Kidney (tissue), 14 donors: ENCODE data around the gene PLA2G6. TPM values are rescaled to one million over a fixed set of nuclear protein-coding genes. Genes with fewer than 3 reads are reported as not detected.

Experiments
- DNase-seq, 5 donors: peaks; one replicate each; pipeline ENCODE4 v3.0.0-alpha.2; 2013 to 2020
- FAIRE-seq: peaks from 2 replicates; lab custom pipeline; 2012; peaks lifted over from hg19 to GRCh38; lab: Jason Lieb, UNC
- H3K27ac ChIP-seq, 2 donors: one replicate each; pipeline ENCODE4 v1.7.0; 2013; ENCODE audit warnings: low read depth in 2 of 2, low read length in 2 of 2, inconsistent platforms in 1 of 2
- H3K27me3 ChIP-seq: one replicate; pipeline ENCODE4 v1.7.1; 2013; ENCODE audit warnings: low read length, inconsistent platforms; ENCODE audit not compliant: control insufficient read depth, insufficient read depth
- H3K36me3 ChIP-seq, 3 donors: one replicate each; pipeline versions ENCODE4 v1.7.0 to v1.7.1; 2013; ENCODE audit warnings: low read length in 3 of 3, control low read depth in 1 of 3, inconsistent platforms in 1 of 3; ENCODE audit not compliant: insufficient read depth in 3 of 3, control insufficient read depth in 2 of 3
- H3K4me1 ChIP-seq, 3 donors: one replicate each; pipeline versions ENCODE4 v1.7.0 to v1.7.1; 2013; ENCODE audit warnings: low read length in 3 of 3, inconsistent platforms in 1 of 3, low read depth in 1 of 3; ENCODE audit not compliant: control insufficient read depth in 2 of 3, insufficient read depth in 2 of 3
- H3K4me3 ChIP-seq, 3 donors: one replicate each; pipeline versions ENCODE4 v1.7.0 to v1.8.1; 2013; ENCODE audit warnings: low read length in 3 of 3, control low read depth in 1 of 3, inconsistent platforms in 1 of 3
- H3K9ac ChIP-seq, 3 donors: one replicate each; pipeline versions ENCODE4 v1.7.0 to v1.7.1; 2013; ENCODE audit warnings: low read length in 3 of 3, control low read depth in 1 of 3, inconsistent platforms in 1 of 3
- H3K9me3 ChIP-seq, 3 donors: one replicate each; pipeline versions ENCODE4 v1.7.0 to v1.7.1; 2013; ENCODE audit warnings: low read length in 3 of 3, control low read depth in 1 of 3, inconsistent platforms in 1 of 3; ENCODE audit not compliant: control insufficient read depth in 2 of 3, insufficient read depth in 1 of 3
- intact Hi-C: fragments of 100-400 bp; cut with DNase I; formaldehyde crosslinking; loops from one replicate; pipeline ENCODE4 v1.11.1; 2022
- polyA plus RNA-seq: library from polyadenylated mRNA; stranded (reverse); fragments of 350-450 nt; fragmentation: Illumina TruSeq; extraction: RNeasy Lipid Tissue Mini Kit (QIAGEN cat#74804); gene quantifications from one replicate; pipeline ENCODE4 v1.2.3, GENCODE V29; 2014; ENCODE audit warnings: low read depth, low replicate concordance; ENCODE audit not compliant: insufficient read depth
- total RNA-seq: library from RNA; stranded (reverse); fragmentation: NEBNext Ultra II Directional; extraction: Animal tissue kit (Norgen Biotek cat#: 25700); gene quantifications from one replicate; pipeline ENCODE4 v1.2.1, GENCODE V29; 2021
- TF ChIP-seq, protein P1 (sequence below): IDR thresholded peaks from 3 replicates; pipeline ENCODE4 v1.5.1; 2012; ENCODE audit warnings: mild to moderate bottlenecking, moderate library complexity, borderline replicate concordance; ENCODE audit not compliant: insufficient read depth; ENCODE audit errors: extremely low read depth
- donor health status: control.
- donor health status: control.
- donor health status: control.
- donor health status: control.
- donor health status: control.
- donor health status: DM: yes; HTN: yes; CAD: no.
- donor health status: Normal renal cell carcinoma (clear cell type).

PLA2G6 gene
- total and polyA plus RNA-seq, 2 donors from 2014 or later: 26.6 to 61.6 TPM

DNA sequence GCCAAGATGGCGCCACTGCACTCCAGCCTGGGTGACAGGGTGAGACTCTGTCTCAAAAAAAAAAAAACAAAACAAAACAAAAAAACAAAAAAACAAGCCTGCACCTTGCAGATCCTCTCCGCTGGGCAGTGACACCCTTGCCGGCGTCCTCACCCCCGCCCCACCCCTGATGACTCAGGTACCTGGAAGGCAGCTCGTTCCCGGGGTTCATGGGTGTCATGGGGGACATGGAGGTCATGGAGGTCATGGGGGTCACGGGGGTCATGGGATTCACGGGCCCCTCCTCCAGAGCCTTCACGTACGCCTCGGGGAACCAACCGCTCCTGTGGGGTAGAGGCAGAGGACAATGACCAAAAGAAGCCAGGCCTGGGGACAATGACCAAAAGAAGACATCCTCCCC, 94.7 kb downstream of the PLA2G6 start:
- Histone ChIP-seq H3K9me3 (no peaks in the 10 kb centered on the region), H3K4me3 (no peak overlapping the region), H3K27ac (no peak overlapping the region), H3K9ac (no peak overlapping the region), H3K36me3 (no peaks in the 10 kb centered on the region), H3K27me3 (peaks cover 3% of the 10 kb centered on the region), H3K4me1 (no peaks in the 10 kb centered on the region)
- no peak for FAIRE-seq
- intact Hi-C loops: no loop called here
- DNase-seq: peak in 2 of 5 donors; percentile 66 to 73
- TF ChIP-seq, protein P1, sequence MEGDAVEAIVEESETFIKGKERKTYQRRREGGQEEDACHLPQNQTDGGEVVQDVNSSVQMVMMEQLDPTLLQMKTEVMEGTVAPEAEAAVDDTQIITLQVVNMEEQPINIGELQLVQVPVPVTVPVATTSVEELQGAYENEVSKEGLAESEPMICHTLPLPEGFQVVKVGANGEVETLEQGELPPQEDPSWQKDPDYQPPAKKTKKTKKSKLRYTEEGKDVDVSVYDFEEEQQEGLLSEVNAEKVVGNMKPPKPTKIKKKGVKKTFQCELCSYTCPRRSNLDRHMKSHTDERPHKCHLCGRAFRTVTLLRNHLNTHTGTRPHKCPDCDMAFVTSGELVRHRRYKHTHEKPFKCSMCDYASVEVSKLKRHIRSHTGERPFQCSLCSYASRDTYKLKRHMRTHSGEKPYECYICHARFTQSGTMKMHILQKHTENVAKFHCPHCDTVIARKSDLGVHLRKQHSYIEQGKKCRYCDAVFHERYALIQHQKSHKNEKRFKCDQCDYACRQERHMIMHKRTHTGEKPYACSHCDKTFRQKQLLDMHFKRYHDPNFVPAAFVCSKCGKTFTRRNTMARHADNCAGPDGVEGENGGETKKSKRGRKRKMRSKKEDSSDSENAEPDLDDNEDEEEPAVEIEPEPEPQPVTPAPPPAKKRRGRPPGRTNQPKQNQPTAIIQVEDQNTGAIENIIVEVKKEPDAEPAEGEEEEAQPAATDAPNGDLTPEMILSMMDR: no peak

DNA sequence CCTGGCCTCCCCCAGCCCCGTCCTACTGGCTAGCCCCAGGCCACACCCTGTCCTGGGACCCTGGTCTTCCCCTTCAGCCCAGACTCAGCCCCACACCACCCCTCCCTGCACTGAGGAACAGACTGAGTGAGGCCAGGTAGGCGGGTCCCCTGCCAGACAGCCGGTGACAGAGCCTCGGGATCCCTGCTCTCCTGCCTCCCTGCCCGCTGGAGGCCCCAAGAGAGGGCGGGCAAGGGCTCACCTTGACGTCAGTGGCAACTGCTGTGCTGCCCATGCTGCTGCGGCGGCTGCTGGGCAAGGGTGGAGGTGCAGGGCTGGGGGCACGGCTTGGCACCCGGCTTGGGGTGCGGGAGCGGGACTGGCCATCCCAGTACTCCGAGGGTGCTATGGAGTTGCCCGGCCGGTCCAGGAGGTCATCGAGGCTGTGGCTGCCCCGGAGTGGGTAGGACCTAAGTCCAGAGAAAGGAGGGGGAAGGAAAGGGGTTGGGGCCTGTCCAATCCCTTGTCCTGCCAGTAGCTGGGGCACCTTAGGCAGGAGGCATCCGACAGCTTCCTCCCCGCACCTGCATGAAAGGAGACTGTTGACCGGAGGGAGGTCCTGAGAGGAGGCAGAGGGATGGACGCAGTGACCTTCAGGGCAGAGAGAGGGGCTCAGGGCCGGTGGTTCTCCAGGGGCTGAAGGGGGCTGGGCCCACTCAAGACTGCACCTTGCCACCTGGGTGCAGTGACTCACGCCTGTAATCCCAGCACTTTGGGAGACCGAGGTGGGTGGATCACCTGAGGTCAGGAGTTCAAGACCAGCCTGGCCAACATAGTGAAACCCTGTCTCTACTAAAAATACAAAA, 95.4 kb downstream of the PLA2G6 start:
- Histone ChIP-seq H3K9me3 (no peaks in the 10 kb centered on the region), H3K9ac (no peak overlapping the region), H3K4me1 (peaks cover 0 to 5% (median 0%) of the 10 kb centered on the region in 3 donors), H3K27me3 (peaks cover 3% of the 10 kb centered on the region), H3K36me3 (no peaks in the 10 kb centered on the region), H3K4me3 (no peak overlapping the region), H3K27ac (no peak overlapping the region)
- TF ChIP-seq, protein P1: no peak
- peak in 1 of 5 donors; percentile 58 for DNase-seq
- intact Hi-C loops: no loop called here
- no peak for FAIRE-seq

DNA sequence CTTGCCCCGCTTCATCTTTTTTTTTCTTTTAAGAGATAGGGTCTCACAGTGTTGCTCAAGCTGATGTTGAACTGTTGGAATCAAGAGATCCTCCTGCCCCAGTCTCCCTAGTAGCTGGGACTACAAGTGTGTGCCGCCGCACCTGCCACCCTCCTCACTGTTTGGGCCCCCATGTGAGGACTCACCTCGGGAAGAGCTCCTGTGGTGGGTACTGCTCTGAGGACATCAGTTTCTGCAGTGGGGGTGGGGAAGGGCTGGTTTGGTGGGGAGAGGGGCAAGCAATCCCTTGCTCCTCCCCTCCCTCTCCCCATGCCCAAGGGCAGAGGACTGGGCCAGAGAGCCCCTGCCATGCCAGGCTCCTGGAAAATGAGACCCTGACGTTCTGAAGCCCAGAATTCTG, 96.1 kb downstream of the PLA2G6 start:
- Histone ChIP-seq H3K27ac (no peak overlapping the region), H3K9me3 (no peaks in the 10 kb centered on the region), H3K4me3 (no peak overlapping the region), H3K9ac (no peak overlapping the region), H3K27me3 (peaks cover 3% of the 10 kb centered on the region), H3K36me3 (no peaks in the 10 kb centered on the region), H3K4me1 (peaks cover 0 to 8% (median 0%) of the 10 kb centered on the region in 3 donors)
- intact Hi-C loops: no loop called here
- FAIRE-seq (no peak), DNase-seq (peak in 1 of 5 donors; percentile 41)
- TF ChIP-seq, protein P1: no peak
